ENCODE measurements around the gene TEX14.

Gene TEX14, protein sequence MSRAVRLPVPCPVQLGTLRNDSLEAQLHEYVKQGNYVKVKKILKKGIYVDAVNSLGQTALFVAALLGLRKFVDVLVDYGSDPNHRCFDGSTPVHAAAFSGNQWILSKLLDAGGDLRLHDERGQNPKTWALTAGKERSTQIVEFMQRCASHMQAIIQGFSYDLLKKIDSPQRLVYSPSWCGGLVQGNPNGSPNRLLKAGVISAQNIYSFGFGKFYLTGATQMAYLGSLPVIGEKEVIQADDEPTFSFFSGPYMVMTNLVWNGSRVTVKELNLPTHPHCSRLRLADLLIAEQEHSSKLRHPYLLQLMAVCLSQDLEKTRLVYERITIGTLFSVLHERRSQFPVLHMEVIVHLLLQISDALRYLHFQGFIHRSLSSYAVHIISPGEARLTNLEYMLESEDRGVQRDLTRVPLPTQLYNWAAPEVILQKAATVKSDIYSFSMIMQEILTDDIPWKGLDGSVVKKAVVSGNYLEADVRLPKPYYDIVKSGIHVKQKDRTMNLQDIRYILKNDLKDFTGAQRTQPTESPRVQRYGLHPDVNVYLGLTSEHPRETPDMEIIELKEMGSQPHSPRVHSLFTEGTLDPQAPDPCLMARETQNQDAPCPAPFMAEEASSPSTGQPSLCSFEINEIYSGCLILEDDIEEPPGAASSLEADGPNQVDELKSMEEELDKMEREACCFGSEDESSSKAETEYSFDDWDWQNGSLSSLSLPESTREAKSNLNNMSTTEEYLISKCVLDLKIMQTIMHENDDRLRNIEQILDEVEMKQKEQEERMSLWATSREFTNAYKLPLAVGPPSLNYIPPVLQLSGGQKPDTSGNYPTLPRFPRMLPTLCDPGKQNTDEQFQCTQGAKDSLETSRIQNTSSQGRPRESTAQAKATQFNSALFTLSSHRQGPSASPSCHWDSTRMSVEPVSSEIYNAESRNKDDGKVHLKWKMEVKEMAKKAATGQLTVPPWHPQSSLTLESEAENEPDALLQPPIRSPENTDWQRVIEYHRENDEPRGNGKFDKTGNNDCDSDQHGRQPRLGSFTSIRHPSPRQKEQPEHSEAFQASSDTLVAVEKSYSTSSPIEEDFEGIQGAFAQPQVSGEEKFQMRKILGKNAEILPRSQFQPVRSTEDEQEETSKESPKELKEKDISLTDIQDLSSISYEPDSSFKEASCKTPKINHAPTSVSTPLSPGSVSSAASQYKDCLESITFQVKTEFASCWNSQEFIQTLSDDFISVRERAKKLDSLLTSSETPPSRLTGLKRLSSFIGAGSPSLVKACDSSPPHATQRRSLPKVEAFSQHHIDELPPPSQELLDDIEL (N-terminal part only)

GRCh38 chr17:58691701-58692238 lies at the start of gene TEX14:
Gene TEX14, minus strand, starts transcription at chr17:58692045. Its CDS starts 40,044 bp downstream, at chr17:58652001.
- no peak for DNase-seq
- no peak for TF ChIP-seq CTCF (IDR thresholded peaks at IDR 0.05; ENCODE audit: low read depth, low read length)
- peak within 1 kb of the TSS; percentile 90 for H3K27ac ChIP-seq
- peaks cover 3% of the 10 kb centered on the region for H3K9me3 ChIP-seq (ENCODE audit: severe bottlenecking)
- H3K36me3 ChIP-seq, result peaks cover 24% of the 10 kb centered on the region
- H3K4me3 ChIP-seq (ENCODE audit: low read depth, low read length), result peak within 1 kb of the TSS; percentile 77
- no peaks in the 10 kb centered on the region for H3K27me3 ChIP-seq (ENCODE audit: insufficient read depth, low read depth, severe bottlenecking)

DNA sequence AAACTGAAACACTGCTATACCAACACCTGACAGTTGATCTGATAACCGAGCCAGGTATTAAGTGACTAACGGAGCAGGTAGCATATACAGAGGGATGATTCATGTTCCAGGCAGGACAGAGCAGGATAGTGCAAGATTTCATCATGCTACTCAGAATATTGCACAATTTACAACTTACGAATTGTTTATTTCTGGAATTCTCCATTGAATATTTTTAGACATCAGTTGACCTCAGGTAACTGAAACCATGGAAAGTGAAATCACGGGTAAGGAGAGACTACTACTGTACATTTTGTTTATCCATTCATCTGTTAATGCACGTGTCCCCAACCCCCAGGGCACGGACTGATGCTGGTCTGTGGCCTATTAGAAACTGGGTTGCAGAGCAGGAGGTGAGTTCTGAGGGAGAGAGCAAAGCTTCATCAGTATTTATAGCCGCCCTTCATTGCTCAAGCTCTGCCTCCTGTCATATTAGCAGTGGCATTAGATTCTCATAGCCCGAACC lies 49.3 kb upstream of the TEX14 start:
- H3K36me3 ChIP-seq, result no peaks in the 10 kb centered on the region
- no peak overlapping the region for H3K27ac ChIP-seq
- no peak for DNase-seq
- H3K27me3 ChIP-seq (ENCODE audit: insufficient read depth, low read depth, severe bottlenecking), result no peaks in the 10 kb centered on the region
- TF ChIP-seq CTCF (IDR thresholded peaks at IDR 0.05; ENCODE audit: low read depth, low read length), result no peak
- no peaks in the 10 kb centered on the region for H3K9me3 ChIP-seq (ENCODE audit: severe bottlenecking)
- no peak overlapping the region for H3K4me3 ChIP-seq (ENCODE audit: low read depth, low read length)

DNA sequence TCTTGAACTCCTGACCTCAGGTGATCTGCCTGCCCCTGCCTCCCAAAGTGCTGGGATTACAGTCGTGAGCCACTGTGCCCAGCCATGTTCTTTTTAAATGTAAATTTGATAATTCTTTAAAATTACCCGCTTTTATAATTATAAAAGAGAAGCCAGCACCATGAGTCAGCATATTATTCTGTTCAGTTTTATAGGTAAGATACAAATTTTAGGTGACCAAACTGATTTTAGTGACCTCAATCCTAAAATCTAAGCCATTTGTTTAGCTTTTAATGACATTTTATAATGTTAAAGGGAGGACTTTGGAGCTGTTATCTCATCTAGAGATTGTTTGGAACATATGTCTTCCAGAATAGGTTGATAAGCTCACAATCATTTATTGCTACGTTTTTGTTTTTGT lies 43.0 kb upstream of the TEX14 start:
- no peak for DNase-seq
- Histone ChIP-seq H3K27me3 (ENCODE audit: insufficient read depth, low read depth, severe bottlenecking) (no peaks in the 10 kb centered on the region), H3K4me3 (ENCODE audit: low read depth, low read length) (no peak overlapping the region), H3K27ac (no peak overlapping the region), H3K36me3 (peaks cover 37% of the 10 kb centered on the region), H3K9me3 (ENCODE audit: severe bottlenecking) (no peaks in the 10 kb centered on the region)
- no peak for TF ChIP-seq CTCF (IDR thresholded peaks at IDR 0.05; ENCODE audit: low read depth, low read length)

DNA sequence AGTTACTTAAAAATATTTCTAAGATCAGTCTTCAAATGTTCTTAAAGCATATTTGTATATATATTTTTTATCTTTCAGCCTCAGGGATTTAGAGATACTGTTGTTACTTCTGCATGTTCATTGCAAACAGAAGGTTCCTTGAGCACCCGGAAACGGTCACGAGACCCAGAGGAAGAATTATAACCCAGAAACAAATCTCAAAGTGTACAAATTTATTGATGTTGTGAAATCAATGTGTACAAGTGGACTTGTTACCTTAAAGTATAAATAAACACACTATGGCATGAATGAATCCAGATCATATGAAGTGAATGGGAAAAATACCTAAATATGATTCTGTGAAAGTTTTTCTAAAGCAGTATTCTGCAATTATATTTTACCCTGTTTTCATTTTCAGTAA lies 42.2 kb upstream of the TEX14 start:
- H3K36me3 ChIP-seq, result peaks cover 45% of the 10 kb centered on the region
- no peaks in the 10 kb centered on the region for H3K27me3 ChIP-seq (ENCODE audit: insufficient read depth, low read depth, severe bottlenecking)
- DNase-seq, result no peak
- no peak overlapping the region for H3K4me3 ChIP-seq (ENCODE audit: low read depth, low read length)
- H3K27ac ChIP-seq, result no peak overlapping the region
- TF ChIP-seq CTCF (IDR thresholded peaks at IDR 0.05; ENCODE audit: low read depth, low read length), result no peak
- H3K9me3 ChIP-seq (ENCODE audit: severe bottlenecking), result no peaks in the 10 kb centered on the region

DNA sequence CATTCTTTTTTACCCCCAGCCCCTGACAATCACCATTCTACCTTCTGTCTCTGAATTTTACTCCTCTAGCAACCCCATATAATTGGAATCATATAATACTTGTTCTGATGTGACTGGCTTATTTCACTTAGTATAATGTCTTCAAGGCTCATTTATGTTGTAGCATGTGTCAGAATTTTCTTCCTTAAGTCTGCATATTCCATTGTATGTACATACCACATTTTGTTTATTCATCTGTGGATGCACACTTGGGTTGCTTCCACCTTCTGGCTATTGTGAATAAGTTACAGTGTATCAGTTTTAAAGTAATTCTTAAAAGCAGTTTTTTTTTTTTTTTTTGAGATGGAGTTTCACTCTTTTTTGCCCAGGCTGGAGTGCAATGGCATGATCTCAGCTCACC lies 39.1 kb upstream of the TEX14 start:
- Histone ChIP-seq H3K27ac (no peak overlapping the region), H3K4me3 (ENCODE audit: low read depth, low read length) (no peak overlapping the region), H3K27me3 (ENCODE audit: insufficient read depth, low read depth, severe bottlenecking) (no peaks in the 10 kb centered on the region), H3K36me3 (peaks cover 52% of the 10 kb centered on the region), H3K9me3 (ENCODE audit: severe bottlenecking) (no peaks in the 10 kb centered on the region)
- TF ChIP-seq CTCF (IDR thresholded peaks at IDR 0.05; ENCODE audit: low read depth, low read length), result no peak
- no peak for DNase-seq
